Measurements from ENCODE around the gene TRIM56.
A peak's percentile ranks its signal among the peaks of the same experiment; 100 is the strongest.
"Not testable (repeated sequence)": the region's sequence is repeated elsewhere in the genome, so short reads cannot be mapped to it uniquely, and the experiment has no call there.

Gene TRIM56

DNA sequence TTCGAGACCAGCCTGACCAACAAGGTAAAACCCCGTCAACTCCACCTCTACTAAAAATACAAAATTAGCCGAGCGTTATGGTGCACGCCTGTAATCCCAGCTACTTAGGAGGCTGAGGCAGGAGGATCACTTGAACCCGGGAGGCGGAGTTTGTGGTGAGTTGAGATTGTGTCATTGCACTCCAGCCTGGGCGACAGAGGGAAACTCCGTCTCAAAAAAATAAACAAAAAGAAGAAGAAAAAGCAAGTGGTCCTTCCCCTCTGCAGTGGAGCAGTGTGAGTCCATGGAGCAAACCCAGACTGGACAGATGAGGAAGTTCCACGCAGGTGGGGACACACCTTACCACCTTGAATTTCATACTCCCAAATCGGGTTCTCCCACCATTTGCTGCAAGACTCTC is 28.6 kb downstream of the TRIM56 start:
- no peak for DNase-seq (ENCODE audit: low read depth in 2 of 2)

DNA sequence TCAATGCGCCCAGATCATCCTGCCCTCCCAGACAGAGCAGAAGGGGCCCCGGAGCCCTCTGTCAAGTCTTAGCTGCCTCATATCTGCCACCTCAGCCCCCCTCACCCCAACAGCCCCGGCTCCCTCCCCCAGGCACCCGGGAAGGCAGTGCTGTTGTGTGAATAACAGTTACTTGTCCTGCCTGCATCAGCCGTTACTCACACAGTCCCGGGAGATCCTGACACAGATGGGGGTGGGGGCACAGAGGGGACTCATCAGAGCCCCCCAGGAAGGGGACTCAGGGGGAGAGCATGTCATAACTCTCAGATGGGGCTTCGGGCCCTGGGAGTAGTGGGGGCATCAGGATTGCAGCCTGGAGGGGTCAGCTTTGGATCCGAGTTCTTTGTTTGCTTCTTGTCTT is 29.2 kb downstream of the TRIM56 start:
- DNase-seq (ENCODE audit: low read depth in 2 of 2), result no peak

DNA sequence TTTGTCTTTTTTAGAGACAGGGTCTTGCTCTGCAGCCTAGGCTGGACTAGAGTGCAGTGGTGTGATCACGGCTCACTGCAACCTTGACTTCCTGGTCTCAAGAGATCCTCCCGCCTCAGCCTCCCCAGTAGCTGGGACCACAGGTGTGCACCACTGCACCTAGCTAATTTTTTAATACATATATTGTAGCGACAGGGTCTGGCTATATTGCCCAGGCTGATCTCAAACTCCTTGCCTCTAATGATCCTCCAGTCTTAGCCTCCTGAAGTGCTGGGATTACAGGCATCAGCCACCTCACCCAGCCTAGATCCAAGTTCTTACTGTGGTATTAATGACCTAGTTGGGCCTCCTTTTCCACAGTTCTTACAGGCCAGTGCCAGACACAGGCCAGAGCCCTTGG is 29.9 kb downstream of the TRIM56 start:
- no peak for DNase-seq (ENCODE audit: low read depth in 2 of 2)

DNA sequence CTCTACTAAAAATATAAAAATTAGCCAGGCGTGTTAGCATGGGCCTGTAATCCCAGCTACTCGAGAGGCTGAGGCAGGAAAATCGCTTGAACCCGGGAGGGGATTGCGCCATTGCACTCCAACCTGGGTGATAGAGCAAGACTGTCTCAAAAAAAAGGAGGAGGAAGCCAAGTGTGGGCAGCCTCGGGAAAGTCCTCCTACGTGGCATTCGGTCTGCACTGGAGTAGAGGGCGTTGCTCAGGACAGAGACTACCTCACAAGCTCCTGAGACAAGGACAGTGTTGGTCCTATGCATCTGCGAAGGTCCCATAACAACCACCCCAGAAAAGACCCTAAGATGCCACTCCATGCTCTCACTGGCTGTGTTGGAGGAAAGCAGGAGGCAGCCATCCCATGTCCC is 31.6 kb downstream of the TRIM56 start:
- DNase-seq (ENCODE audit: low read depth in 2 of 2), result no peak

DNA sequence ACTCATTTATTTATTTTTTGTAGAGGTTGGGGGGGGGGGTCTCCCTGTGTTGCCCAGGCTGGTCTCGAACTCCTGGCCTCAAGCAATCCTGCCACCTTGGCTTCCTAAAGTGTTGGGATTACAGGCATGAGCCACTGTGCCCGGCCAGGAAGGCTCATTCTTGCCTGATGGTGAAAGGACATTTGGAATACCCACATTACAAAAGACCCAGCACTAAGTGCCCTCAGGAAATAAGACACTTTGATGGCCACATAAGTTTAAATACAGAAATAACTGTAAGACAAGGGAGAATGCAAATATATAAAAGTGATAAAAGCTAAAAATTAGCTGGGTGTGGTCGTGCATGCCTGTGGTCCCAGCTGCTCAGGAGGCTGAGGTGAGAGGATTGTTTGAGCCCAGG is 33.6 kb downstream of the TRIM56 start:
- DNase-seq (ENCODE audit: low read depth in 2 of 2), result no peak

DNA sequence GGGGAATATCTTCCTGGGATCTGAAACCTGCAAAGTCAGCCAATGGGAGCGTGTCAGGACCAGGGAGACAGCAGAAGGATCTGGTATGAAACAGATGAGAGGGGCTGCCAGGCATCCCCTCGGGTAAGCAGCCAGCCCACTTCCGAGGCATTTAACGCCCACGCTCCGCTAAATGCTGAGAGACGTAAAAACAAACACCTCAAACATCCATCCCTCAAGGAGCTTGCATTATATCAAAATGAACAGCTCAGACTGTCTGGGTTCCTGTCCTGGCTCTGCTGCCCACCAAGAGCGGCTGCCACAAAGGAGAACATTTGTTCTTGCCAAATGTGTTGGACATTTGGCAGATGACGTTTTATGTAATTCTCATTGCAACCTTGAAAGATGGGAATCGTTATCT is 34.6 kb downstream of the TRIM56 start:
- DNase-seq (ENCODE audit: low read depth in 2 of 2), result no peak

DNA sequence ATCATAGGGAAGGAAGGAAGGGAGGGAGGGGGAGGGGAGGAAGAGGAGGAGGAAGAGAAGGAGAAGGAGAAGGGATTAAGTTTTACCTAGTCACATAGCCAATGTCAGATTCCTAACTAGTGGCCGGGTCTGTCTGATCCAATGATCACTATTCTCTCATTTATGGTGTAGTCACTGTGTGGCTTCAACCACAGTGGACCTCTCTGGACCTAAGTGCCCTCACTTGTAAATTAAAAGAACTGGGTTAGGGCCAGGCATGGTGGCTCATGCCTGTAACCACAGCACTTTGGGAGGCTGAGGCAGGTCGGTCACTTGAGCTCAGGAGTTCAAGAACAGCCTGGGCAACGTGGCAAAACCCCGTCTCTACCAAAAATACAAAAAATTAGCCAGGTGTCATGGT is 35.0 kb downstream of the TRIM56 start:
- no peak for DNase-seq (ENCODE audit: low read depth in 2 of 2)

DNA sequence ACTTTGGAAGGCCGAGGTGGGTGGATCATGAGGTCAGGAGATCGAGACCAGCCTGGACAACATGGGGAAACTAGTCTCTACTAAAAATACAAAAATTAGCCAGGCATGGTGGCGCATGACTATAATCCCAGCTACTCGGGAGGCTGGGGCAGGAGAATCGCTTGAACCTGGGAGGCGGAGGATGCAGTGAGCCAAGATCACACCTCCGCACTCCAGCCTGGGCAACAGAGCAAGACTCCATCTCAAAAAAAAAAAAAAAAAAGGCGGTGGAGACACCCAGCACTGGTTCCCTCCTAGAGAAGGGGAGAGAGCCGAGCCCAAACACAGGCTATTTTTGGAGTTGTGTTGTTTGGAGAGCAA is 36.3 kb downstream of the TRIM56 start:
- DNase-seq (ENCODE audit: low read depth in 2 of 2), result not testable (repeated sequence)

DNA sequence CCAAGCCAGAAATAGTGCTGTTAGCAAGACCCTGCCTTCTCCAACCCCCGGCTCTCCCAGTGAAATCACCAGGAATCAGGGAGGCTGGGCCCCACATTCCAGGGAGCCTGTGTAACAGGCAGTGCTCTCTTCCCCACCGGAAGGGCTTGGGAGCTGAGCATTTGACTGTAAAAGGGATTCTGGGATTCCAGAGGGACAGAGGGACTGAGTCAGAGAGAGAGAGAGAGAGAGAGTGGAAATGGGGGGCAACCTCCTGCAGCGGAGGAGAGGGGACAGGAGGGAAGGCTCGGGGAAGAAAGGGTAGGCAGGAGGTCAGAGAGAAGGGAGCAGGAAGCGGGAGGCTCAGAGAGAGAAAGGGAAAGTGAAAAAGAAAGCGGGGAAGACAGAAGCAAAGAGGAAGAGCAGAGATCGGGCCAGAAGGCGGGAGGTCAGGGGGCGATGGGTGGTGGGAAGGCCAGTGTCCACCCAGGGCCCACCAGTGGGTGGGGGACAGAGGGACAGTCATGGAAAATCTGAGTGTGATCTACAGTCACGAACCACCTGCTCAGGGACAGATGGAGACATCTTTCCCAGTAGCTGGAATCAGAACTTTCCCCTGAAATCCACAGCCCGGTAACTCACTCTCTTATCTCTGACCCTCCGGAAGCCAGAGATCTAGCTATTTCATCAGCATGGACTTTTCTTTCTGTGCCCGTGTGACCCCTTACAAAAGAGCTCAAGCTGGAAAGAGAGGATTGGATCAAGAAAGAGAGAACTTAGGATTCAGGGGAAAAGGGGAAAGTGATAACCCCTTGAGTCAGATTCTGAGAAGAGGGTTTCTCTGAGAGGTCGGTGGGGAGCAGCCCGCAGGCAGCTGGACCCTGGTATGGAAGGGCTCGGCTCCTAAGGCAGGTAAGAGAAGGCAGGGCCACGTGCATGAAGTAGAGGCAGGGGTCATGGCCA is 37.0 kb downstream of the TRIM56 start:
- no peak for DNase-seq (ENCODE audit: low read depth in 2 of 2)

DNA sequence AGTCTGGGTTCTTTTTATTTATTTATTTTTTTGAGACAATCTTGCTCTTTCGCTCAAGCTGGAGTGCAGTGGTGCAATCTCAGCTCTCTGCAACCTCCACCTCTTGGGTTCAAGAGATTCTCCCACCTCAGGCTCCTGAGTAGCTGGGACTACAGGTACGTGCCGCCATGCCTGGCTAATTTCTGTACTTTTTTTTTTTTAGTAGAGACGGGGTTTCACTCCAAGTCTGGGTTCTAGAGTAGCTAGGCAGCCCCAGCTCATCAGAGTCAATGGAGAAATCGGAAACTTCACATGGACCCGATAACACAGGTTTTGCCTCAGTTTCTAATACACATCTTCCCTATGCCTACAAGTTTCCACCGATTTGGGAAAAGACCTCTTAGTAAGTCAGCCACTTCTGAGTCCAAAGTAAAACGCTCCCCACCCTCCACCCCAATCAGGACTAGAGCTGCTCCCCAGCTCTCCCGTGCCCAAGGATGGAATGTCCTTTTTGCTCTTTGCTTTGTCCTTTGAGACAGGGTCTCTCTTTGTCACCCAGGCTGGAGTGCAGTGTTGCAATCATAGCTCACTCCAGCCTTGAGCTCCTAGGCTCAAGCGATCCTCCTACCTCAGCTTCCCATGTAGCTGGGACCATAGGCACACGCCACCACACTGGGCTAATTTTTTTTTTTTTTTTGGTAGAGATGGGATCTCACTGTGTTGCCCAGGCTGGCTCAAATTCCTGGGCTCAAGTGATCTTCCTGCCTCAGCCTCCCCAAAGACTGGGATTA is 37.8 kb downstream of the TRIM56 start:
- no peak for DNase-seq (ENCODE audit: low read depth in 2 of 2)

DNA sequence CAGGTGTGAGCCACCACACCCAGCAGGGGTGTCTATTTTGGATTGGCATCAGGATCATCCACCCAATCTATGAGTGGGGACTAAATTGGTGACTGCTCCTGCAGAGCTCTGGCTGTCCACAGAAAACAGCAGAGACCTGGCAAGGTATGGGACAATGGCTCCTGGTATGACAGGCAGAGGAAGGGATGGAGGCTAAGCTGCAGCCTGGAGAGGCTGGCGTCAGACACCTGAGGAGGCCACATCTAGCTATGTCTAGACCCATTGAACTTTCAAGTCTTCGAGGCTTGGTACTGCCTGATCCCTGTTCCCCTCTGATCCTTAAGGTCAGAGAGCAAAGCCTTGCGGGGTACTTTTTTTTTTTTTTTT is 38.4 kb downstream of the TRIM56 start:
- no peak for DNase-seq (ENCODE audit: low read depth in 2 of 2)

DNA sequence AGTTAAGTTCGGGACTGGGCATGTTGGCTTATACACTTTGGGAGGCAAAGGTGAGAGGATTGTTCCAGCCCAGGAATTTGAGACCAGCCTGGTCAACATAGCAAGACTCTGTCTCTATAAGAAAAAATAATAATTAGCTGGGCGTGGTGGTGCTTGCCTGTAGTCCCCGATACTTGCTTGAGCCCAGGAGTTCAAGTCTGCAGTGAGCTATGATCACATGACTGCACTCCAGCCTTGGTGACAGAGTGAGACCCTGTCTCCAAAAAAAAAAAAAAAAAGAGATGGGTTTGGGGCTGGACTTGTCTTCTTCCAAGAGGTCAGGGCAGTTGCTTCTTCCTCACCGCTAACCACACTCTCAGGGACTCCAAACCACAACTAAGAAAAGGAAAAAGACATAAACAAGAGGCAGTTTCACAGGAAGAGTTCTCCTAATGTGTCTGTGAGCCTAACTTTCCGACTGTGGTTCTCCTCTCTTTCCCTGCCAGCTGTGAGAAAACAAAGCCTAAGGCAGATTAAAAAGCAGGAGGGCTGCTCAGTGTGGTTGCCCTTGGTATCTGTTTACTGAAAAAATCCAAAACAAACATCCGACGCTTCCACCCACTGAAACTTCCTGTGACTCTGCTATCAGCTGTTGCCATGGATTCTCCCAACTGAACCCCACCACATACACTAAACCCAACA is 39.2 kb downstream of the TRIM56 start:
- no peak for DNase-seq (ENCODE audit: low read depth in 2 of 2)

DNA sequence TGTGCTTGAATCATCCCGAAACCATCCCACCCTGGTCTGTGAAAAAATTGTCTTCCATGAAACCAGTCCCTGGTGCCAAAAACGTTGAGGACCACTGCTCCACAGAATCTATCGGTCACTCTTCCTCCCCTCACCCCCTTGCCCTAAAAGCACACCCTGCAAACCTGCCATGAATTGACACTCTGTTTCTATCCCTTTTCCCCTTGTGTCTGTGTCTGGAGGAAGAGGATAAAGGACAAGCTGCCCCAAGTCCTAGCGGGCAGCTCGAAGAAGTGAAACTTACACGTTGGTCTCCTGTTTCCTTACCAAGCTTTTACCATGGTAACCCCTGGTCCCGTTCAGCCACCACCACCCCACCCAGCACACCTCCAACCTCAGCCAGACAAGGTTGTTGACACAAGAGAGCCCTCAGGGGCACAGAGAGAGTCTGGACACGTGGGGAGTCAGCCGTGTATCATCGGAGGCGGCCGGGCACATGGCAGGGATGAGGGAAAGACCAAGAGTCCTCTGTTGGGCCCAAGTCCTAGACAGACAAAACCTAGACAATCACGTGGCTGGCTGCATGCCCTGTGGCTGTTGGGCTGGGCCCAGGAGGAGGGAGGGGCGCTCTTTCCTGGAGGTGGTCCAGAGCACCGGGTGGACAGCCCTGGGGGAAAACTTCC is 40.8 kb downstream of the TRIM56 start:
- no peak for DNase-seq (ENCODE audit: low read depth in 2 of 2)

DNA sequence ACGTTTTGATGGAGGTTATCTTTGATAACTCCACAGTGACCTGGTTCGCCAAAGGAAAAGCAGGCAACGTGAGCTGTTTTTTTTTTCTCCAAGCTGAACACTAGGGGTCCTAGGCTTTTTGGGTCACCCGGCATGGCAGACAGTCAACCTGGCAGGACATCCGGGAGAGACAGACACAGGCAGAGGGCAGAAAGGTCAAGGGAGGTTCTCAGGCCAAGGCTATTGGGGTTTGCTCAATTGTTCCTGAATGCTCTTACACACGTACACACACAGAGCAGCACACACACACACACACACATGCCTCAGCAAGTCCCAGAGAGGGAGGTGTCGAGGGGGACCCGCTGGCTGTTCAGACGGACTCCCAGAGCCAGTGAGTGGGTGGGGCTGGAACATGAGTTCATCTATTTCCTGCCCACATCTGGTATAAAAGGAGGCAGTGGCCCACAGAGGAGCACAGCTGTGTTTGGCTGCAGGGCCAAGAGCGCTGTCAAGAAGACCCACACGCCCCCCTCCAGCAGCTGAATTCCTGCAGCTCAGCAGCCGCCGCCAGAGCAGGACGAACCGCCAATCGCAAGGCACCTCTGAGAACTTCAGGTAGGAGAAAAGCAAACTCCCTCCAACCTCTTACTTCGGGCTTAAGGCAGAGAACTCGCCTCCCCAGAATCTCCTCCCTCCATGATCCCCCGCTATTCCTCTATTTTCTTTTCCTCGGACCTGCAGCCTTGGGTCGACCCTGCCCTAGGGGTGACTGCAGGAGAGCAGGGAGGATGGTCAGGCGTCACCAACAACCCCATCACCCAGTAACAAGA is 41.6 kb downstream of the TRIM56 start, which contains the start of gene SERPINE1:
TSS of gene SERPINE1 (plus strand) at position 454 of the 809 bp plus-strand sequence. CDS start 1,290 bp downstream, outside the sequence.
- peak in 1 of 2 donors; percentile 26 for DNase-seq (ENCODE audit: low read depth in 2 of 2)

DNA sequence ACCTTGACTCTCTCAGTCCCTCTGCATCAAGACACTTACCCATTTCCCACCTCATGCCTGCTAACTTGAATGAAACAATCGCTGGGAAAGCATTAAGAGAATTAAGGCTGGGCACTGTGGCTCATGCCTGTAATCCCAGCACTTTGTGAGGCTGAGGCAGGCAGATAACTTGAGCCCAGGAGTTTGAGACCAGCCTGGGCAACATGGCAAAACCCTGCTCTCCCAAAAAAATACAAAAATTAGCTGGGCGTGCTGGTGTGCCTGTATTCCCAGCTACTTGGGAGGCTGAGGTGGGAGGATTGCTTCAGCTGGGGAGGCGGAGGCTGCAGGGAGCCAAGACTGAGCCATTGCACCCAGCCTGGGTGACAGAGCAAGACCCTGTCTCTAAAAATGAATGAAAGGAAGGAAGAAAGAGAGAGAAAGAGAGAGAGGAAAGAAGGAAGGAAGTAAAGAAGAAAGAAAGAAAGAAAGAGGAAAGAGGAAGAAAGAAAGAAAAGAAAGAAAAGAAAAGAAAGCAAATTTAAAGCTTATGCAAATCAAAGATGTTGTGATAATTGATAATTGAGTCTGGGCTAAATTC is 42.3 kb downstream of the TRIM56 start:
- no peak for DNase-seq (ENCODE audit: low read depth in 2 of 2)

DNA sequence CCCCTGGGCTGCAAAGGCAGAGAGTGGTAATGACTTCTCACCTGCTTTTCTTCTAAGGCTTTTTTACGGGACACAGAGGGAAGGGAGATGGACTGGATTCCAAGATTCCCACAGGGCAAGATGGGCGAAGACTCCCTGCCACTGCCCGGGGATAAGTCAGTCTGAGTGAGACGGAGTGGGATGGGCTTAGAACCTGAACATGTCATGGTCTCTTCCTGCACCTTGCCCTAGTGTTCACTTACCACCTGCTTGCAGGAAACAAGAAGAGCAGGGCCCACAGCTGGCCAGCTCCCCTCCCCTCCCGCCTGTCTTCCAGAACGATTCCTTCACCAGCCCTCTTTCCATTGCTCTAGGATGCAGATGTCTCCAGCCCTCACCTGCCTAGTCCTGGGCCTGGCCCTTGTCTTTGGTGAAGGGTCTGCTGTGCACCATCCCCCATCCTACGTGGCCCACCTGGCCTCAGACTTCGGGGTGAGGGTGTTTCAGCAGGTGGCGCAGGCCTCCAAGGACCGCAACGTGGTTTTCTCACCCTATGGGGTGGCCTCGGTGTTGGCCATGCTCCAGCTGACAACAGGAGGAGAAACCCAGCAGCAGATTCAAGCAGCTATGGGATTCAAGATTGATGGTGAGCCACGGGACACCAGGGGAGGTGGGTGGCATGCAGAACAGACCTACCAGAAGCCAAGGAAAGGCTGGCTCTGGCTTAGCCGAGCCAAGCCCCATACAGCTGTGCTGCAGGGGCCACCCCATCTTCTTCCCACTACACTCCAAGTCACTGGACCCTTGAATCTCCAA is 43.0 kb downstream of the TRIM56 start:
- no peak for DNase-seq (ENCODE audit: low read depth in 2 of 2)

DNA sequence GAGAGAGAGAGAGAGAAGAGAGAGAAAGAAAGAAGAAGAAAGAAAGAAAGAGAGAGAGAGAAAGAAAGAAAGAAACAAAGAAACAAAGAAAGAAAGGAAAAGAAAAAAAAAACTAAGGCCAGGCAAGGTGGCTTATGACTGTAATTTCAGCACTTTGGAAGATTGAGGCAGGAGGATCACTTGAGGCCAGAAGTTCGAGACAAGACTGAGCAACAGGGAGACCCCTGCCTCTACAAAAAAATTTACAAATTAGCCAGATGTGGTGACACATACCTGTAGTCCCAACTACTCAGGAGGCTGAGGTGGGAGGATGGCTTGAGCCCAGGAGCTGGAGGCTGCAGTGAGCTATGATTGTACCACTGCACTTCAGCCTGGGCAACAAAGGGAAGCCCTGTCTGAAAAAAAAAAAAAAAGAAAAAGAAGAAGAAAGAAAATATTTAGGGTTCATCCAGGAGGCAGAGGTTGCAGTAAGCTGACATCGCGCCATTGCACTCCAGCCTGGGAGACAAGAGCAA is 44.4 kb downstream of the TRIM56 start:
- DNase-seq (ENCODE audit: low read depth in 2 of 2), result no peak

DNA sequence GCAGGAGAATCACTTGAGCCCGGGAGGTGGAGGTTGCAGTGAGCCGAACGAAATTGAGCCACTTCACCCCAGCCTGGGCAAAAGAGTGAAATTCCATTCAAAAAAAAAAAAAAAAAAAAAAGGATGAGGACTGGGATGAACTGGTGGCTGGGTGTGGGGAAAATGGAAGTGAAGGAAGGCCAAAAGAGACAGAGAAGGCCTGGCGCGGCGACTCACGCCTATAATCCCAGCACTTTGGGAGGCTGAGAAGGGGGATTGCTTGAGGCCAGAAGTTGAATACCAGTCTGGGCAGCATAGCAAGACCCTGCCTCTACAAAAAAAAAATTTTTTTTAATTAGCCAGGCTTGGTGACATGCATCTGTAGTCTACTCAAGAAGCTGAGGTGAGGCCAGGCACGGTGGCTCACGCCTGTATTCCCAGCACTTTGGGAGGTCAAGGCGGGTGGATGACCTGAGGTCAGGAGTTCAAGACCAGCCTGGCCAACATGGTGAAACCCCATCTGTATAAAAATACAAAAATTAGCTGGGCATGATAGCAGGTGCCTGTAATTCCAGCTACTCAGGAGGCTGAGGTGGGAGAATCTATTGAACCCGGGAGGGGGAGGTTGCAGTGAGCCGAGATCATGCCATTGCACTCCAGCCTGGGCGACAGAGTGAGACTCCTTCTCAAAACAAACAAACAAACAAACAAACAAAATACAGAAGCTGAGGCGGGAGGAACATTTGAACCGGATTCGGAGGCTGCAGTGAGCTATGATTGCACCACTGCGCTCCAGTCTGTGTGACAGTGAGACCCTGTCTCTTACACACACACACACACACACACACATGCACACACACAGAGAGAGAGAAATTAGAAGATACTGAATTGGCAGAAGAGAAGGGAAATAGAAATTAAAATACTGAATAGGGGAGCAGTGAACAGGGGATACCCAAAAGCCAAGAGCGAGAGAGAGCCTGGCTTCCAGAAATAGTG is 47.6 kb downstream of the TRIM56 start:
- DNase-seq (ENCODE audit: low read depth in 2 of 2), result not testable (repeated sequence)
